T-helper 2 cell (primary cell): ENCODE data around the gene SEMA5A.

Source experiments
- DNase-seq, 5 experiments: peaks; one replicate each; pipeline versions ENCODE4 v3.0.0 to v3.0.0-alpha.2; 2012 to 2022

Gene SEMA5A

DNA sequence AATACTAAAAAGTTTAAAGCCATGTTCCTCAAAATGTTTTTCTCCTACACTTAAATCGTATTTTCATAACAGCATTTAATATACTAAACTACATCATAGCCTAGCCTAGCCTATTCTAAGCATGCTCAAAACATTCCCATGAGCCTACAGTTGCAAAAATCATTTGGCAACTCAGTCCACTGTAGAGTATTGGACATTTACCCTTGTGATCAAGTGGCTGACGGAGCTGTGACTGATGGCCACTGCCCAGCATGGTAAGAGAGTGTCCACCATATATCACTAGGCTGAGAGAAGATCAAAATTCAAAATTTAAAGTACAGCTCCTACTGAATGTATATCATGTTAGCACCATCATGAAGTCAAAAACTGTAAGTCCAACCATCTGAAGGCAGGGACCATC, 30.9 kb downstream of the SEMA5A start:
- DNase-seq: no peak

DNA sequence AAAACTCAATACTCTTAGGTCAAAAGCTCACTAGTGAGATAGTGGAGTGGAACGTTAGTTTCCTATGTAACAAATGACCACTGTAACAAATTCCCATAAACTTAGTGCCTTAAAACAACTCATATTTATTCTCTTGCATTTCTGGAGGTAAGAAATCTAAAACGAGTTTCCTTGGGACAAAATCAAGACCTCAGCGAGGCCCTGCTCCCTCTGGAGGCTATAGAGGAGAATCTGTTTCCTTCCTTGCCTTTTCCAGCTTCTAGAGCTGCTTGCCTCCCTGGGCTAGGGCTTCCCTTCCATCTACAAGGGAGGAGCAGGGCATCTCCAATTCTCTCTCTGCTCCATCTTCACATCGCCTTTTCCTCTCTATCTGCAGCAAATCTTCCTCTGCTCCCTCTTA, 32.0 kb downstream of the SEMA5A start:
- DNase-seq: no peak

GRCh38 chr5:9512457-9512856, 33.4 kb downstream of the SEMA5A start:
- no peak for DNase-seq

- DNase-seq: no peak
Measured at GRCh38 chr5:9507974-9508373, 37.9 kb downstream of the SEMA5A start.

DNA sequence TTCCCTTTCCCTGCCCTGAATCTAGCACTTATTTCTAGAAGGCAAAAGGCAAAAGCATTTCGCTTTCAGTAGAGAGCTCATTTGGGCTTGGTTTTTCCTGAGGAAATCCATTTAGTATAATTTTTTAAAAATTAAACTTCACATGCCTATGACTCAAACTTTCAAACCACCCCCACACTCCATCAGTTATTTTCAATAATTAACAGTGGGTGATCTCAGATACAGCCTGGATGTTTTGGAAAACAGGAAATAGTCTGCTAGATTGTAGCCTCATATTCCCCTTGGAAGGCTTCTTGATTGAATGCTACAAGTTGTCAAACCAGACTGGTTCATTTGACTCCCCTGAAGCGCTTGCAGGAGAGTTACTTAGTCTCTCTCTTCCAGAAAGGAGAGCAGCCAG, 40.6 kb downstream of the SEMA5A start:
- DNase-seq: no peak

DNA sequence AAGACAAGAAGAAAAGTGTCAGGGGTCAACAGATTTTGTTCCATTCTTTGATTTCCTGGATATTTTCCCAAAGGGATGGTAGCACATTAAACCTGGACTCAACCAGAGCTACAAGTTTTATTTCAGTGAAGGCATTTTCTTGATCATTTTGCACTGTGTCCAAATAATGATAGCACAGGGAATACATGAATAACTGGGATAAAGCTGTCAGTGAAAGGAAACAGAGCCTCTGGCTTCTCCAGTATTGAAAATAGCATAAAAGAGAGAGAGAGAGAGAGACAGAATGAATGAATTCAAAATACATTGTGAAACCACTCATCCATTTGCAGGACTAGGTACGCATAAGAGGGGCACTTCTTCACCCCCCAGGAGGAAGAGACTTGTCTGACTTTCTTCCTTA, 43.0 kb downstream of the SEMA5A start:
- DNase-seq: no peak

DNA sequence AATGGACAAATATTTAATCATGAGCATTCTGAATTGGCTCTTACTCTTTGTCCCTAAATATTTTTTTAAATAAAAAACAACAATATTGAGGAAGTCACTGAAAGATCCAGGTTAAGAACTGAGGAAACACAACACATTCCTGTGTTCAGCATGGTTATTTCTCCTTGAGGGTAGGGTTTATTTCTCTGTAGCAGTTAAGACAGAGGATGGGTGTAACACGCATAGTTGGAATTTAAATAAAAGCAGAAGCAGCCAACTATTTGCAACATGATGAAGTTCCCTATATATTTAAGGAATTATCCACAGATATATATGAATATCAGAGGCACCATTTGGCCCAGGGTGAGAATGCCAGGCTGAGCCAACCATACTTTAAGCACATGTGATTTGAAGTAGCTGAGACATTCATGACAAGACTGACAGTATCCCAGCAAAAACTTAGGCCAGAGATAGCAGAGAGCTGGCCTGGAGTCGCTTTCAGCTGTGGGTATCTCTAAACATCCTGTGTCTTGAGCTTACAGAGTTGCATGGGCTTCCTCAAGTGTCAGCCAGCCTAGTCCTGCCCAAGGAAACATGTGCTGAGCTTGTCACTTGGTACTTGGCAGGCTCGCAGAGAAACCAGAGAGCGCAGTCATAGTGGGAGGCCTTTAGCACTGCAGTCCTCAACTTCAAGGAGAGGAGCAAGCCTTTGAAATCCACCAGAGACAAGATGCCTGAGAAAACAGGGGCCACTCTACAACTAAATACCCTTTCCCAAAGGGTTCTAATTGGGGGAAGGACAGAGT, 43.6 kb downstream of the SEMA5A start:
- DNase-seq: peak in 1 of 5 experiments; percentile 64

- DNase-seq: no peak
Measured at GRCh38 chr5:9500625-9501024, 45.2 kb downstream of the SEMA5A start.

DNA sequence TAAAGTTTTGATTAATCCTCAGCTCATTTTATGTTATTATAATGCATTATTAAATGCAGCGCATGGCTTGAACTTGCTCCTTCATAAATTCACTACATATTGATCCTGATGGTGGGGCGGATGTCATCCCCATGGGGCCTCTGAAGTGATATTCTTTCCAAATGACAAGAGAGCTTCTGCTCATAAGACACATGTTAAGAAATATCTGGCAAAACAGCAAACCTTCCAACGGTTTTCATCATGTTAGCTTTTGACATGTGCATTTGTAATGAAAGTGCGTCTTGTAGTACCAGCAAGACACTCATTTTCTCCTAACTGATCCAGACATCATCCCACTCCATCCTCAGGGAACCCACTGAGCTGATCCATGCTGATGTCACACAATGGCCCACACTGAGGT, 45.7 kb downstream of the SEMA5A start:
- no peak for DNase-seq

- no peak for DNase-seq
Measured at GRCh38 chr5:9499498-9499876, 46.4 kb downstream of the SEMA5A start.

GRCh38 chr5:9498541-9499497, 47.1 kb downstream of the SEMA5A start:
- DNase-seq: peak in 1 of 5 experiments; percentile 57

DNA sequence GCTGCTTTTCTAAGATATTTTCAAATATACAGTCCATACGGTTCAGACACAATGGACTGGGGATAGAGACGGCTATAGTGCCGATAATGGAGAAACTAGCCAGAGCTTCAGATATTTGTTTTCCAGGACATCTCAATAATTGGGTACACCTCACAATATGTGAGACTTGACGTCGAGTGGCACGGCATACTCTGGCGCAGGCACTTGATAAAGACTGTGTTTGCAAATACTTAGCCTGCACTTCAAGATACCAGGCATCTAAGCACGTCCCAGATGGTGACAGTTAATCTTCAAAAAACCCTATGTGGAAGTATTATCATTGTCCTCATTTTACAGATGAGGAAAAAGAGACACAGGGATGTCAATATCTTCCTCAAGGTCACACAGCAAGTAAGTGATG, 48.5 kb downstream of the SEMA5A start:
- DNase-seq: no peak

GRCh38 chr5:9496801-9497200, 49.1 kb downstream of the SEMA5A start:
- DNase-seq: no peak

DNA sequence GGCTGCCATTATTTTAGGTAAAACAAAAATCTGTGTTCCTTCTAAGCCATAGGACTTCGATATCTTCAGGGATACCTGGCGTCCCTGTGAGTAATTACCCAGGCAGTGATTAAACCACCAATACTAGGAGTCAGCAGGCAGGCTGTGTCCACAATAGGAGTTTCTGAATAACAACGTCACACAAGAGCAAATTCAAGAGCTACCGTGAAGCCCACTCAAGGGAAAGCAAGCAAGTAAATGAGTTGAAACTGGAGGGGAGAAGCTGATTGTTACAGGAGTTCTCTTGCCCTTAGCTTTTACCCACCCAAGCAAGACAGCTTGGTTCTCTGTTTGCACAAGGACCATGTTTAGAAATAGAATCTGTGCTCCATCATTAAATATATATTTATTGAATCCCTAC, 50.8 kb downstream of the SEMA5A start:
- DNase-seq: no peak

GRCh38 chr5:9494301-9494700, 51.6 kb downstream of the SEMA5A start:
- DNase-seq: no peak

DNA sequence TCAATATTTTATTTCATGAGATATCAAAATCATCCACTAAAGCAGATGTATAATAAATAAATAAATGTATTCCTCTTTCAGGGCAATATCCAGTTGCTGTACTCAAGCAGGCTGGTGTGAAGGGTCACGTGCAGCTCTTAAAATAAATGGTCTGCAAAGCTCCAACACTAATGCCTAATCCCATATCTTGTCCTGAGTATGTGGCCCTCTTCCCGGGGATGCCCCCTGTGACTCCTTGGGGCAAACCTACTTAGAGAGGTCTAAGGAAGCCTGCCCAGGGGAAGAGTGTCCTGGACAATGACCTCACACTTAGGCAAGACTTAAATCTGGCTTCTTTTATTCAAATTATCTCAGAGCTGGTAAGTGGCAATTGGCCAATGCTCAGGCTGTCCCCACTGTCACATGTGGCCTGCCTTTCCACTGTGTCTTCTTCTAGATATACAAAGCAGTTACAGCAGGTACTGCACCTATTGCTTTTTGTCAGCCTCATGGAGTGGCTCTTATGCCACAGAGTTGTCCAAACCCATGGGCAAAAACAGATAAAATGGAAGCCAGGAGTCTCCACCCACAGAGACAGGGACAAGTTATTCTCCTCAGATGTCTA, 55.3 kb downstream of the SEMA5A start:
- no peak for DNase-seq

DNA sequence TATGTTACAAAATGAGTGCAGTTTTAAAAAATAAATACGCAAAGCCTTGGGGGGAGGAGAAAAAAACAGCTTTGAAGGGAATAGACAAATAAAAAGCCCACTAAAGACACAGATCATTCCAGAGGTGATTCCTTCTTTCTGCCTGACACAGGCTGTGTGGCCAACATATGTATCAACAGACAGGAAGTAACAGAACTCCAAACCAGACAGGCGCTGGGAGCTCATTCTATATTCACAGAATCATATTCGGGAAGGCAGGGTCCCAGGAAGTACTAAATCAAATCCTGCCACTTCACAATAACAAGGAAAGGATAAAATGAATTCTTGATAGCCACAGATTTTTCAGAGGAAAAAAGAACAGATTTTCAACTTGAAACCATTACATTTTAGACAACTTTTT, 62.1 kb downstream of the SEMA5A start:
- no peak for DNase-seq

GRCh38 chr5:9483243-9483642, 62.6 kb downstream of the SEMA5A start:
- no peak for DNase-seq

DNA sequence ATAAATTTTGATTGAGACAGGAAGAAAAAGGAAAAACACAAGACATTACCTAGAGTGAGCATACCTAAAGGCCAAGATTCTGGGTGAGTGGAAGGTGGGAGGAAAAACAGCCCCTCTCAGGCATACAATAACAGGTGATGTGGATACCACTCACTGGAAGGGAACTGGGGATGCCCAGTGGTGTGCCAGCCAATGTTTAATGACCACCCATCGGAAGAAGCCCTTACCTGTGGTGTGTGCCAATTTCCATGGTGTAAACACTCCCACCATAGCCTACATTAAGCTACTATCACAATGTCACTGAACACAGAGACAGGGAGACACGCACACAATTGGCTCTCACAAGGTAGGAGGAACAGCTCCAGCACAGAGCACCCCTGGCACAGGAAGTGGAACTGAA, 63.5 kb downstream of the SEMA5A start:
- DNase-seq: no peak

- no peak for DNase-seq
Measured at GRCh38 chr5:9480499-9480898, 65.4 kb downstream of the SEMA5A start.

- no peak for DNase-seq
Measured at GRCh38 chr5:9479990-9480389, 65.9 kb downstream of the SEMA5A start.

GRCh38 chr5:9479361-9479760, 66.5 kb downstream of the SEMA5A start:
- no peak for DNase-seq

DNA sequence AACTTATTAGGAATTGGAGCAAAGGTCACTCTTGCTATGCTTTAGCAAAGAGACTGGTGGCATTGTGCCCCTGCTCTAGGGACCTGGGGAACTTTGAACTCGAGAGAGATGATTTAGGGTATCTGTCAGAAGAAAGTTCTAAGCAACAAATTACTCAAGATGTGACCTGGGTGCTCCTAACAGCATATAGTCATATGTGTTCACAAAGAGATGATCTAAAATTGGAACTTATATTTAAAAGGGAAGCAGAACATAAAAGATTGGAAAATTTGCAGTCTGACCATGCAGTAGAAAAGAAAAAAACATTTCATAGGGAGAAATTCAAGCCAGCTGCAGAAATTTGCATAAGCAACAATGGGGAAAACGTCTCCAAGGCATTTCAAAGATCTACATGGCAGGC, 68.3 kb downstream of the SEMA5A start:
- no peak for DNase-seq
